ENCODE results near the gene RAB3A. TPM values are rescaled to one million over a fixed set of nuclear protein-coding genes. Genes with fewer than 3 reads are reported as not detected.

Gene RAB3A
- total and polyA plus RNA-seq, 9 of the 15 experiments (the other 6 are each of a cell fraction or from before 2014, with no cell fraction given): 0.17 to 5.1 (median 0.90) TPM; not detected in 1

DNA sequence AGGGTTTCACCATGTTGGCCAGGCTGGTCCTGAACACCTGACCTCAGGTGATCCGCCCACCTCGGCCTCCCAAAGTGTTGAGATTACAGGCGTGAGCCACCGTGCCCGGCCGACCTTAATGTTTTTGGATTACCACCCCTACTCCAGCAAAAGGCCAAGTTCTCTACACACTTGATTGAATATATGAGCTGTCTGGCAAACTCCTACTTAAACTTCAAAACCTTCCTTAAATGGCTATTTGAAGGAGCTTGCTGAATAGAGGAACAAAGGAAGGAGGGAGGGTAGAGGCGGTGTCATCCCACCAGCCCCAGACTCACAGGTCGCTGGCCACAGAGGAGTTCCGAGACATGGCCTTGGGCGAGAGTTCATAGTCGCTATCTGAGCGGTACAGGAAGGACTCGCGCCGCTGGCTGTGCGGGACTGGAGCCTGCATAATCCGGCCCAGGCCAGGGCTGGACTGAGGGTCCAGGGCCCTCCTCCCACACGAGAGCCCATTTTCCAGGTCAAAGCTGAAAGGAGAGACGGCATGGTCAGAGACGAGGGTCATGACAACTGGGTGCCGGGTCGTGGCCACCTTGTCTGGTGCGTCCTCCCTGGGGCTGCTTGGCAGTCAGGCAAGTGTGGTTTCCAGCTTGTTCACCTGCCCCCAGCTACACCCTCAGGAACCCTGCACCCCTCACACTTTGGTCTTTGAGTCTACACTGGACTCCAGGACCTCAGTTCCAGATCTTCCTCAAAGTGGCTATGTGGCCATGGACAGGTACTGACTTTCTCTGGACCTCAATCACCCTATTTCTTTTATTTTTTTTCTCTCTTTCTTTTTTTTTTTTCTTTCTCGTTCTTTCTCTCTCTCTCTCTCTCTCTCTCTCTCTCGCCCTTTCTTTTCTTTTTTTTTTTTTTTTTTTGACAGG, 18.2 kb upstream of the RAB3A start (continued):
- TF ChIP-seq, protein P1, sequence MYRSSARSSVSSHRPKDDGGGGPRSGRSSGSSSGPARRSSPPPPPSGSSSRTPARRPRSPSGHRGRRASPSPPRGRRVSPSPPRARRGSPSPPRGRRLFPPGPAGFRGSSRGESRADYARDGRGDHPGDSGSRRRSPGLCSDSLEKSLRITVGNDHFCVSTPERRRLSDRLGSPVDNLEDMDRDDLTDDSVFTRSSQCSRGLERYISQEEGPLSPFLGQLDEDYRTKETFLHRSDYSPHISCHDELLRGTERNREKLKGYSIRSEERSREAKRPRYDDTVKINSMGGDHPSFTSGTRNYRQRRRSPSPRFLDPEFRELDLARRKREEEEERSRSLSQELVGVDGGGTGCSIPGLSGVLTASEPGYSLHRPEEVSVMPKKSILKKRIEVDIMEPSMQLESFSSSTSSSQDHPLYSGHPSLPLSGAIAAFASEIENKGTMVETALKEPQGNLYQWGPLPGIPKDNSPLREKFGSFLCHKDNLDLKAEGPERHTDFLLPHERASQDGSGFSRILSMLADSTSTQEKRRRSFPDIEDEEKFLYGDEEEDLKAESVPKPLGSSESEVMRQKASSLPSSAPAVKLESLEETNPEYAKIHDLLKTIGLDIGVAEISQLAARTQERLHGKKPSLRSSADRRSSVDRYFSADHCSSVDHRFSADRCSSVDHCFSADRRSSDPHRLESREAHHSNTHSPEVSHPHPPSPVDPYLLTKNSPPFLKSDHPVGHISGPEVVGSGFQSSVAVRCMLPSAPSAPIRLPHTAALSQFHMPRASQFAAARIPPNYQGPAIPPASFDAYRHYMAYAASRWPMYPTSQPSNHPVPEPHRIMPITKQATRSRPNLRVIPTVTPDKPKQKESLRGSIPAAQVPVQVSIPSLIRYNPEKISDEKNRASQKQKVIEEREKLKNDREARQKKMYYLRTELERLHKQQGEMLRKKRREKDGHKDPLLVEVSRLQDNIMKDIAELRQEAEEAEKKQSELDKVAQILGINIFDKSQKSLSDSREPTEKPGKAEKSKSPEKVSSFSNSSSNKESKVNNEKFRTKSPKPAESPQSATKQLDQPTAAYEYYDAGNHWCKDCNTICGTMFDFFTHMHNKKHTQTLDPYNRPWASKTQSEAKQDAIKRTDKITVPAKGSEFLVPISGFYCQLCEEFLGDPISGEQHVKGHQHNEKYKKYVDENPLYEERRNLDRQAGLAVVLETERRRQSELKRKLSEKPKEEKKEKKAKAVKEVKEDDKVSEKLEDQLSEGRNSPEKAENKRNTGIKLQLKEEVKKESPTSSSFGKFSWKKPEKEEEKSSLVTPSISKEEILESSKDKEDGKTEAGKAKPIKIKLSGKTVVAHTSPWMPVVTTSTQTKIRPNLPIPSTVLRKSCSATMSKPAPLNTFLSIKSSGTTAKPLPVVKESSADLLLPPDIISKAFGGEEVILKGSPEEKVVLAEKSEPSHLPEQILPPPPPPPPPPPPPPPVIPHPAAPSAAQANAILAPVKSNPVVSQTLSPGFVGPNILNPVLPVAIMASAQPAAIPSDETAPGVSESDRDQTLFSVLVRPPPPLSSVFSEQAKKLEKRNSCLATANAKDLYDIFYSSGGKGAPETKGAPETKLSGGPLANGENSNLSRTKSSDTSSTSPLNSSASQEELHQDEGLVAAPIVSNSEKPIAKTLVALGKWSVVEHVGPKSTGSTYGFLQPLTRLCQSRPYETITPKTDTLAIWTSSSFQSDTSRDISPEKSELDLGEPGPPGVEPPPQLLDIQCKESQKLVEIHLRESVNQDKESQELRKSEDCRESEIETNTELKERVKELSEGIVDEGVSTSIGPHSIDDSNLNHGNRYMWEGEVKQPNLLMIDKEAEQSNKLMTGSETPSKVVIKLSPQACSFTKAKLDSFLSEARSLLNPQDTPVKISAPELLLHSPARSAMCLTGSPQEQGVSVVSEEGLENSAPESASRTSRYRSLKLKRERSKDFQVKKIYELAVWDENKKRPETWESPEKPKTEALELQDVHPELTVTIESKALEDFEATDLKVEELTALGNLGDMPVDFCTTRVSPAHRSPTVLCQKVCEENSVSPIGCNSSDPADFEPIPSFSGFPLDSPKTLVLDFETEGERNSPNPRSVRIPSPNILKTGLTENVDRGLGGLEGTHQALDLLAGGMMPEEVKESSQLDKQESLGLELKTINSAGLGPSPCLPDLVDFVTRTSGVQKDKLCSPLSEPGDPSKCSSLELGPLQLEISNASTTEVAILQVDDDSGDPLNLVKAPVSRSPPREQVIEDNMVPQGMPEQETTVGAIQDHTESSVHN (IDR thresholded peaks at IDR 0.05; ENCODE audit: borderline replicate concordance in 1 of 2, low read depth in 1 of 2): no peak
- no peak for TF ChIP-seq ESRRB (CRISPR knock-in tag; IDR thresholded peaks at IDR 0.05; ENCODE audit: borderline replicate concordance)
- no peak for TF ChIP-seq MIER1 (IDR thresholded peaks at IDR 0.05; ENCODE audit: low read depth)
- TF ChIP-seq, protein P2, sequence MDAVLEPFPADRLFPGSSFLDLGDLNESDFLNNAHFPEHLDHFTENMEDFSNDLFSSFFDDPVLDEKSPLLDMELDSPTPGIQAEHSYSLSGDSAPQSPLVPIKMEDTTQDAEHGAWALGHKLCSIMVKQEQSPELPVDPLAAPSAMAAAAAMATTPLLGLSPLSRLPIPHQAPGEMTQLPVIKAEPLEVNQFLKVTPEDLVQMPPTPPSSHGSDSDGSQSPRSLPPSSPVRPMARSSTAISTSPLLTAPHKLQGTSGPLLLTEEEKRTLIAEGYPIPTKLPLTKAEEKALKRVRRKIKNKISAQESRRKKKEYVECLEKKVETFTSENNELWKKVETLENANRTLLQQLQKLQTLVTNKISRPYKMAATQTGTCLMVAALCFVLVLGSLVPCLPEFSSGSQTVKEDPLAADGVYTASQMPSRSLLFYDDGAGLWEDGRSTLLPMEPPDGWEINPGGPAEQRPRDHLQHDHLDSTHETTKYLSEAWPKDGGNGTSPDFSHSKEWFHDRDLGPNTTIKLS (IDR thresholded peaks at IDR 0.05; ENCODE audit: borderline replicate concordance, low read depth): no peak
- TF ChIP-seq CCAR2 (IDR thresholded peaks at IDR 0.05; ENCODE audit: low read depth, low read length): no peak
- no peak for TF ChIP-seq ATF7 (IDR thresholded peaks at IDR 0.05)
- TF ChIP-seq, protein P3, sequence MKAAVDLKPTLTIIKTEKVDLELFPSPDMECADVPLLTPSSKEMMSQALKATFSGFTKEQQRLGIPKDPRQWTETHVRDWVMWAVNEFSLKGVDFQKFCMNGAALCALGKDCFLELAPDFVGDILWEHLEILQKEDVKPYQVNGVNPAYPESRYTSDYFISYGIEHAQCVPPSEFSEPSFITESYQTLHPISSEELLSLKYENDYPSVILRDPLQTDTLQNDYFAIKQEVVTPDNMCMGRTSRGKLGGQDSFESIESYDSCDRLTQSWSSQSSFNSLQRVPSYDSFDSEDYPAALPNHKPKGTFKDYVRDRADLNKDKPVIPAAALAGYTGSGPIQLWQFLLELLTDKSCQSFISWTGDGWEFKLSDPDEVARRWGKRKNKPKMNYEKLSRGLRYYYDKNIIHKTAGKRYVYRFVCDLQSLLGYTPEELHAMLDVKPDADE (conservative IDR thresholded peaks at IDR 0.05; ENCODE audit: control insufficient read depth, low read depth, low read length): 0 out of 2 replicates have a peak, but pooled peaks have one; percentile 39
- TF ChIP-seq ARHGAP35 (IDR thresholded peaks at IDR 0.05; ENCODE audit: partially characterized antibody): no peak
- TF ChIP-seq SREBF2 (CRISPR knock-in tag; IDR thresholded peaks at IDR 0.05): no peak
- no peak for TF ChIP-seq CREBBP (IDR thresholded peaks at IDR 0.05; ENCODE audit: low read depth, low read length)
- no peak for TF ChIP-seq ZNF175 (CRISPR knock-in tag; IDR thresholded peaks at IDR 0.05; ENCODE audit: low read depth)
- TF ChIP-seq SMAD4 (CRISPR knock-in tag; conservative IDR thresholded peaks at IDR 0.05): peak; percentile 67
- TF ChIP-seq HNRNPH1 (optimal IDR thresholded peaks at IDR 0.05; ENCODE audit: low read depth, low read length): no peak
